ENCODE data around the gene LMAN2L. TPM values are rescaled to one million over a fixed set of nuclear protein-coding genes. Genes with fewer than 3 reads are reported as not detected.

LMAN2L gene
- total RNA-seq, 1 experiment from 2014 or later, result 17.6 TPM

- no peak overlapping the region for H3K56ac ChIP-seq (ENCODE audit: insufficient read length, low read depth, low read length)
- H3K4me1 Mint-ChIP-seq, result peaks cover 3 to 8% of the 10 kb centered on the region in 2 experiments; a peak in 2 of 4 replicates
- no peak for DNase-seq
- no peak overlapping the region for H3T11ph ChIP-seq (ENCODE audit: low read length)
- TF ChIP-seq, protein P1, sequence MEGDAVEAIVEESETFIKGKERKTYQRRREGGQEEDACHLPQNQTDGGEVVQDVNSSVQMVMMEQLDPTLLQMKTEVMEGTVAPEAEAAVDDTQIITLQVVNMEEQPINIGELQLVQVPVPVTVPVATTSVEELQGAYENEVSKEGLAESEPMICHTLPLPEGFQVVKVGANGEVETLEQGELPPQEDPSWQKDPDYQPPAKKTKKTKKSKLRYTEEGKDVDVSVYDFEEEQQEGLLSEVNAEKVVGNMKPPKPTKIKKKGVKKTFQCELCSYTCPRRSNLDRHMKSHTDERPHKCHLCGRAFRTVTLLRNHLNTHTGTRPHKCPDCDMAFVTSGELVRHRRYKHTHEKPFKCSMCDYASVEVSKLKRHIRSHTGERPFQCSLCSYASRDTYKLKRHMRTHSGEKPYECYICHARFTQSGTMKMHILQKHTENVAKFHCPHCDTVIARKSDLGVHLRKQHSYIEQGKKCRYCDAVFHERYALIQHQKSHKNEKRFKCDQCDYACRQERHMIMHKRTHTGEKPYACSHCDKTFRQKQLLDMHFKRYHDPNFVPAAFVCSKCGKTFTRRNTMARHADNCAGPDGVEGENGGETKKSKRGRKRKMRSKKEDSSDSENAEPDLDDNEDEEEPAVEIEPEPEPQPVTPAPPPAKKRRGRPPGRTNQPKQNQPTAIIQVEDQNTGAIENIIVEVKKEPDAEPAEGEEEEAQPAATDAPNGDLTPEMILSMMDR (conservative IDR thresholded peaks at IDR 0.05), result no peak
- no peak overlapping the region for H3K9ac ChIP-seq (ENCODE audit: extremely low read depth, insufficient read length, low read length)
- H2BK20ac ChIP-seq (ENCODE audit: low read depth, low read length, poor library complexity, severe bottlenecking), result no peak overlapping the region
- H3K23ac ChIP-seq (ENCODE audit: insufficient read length, low read depth, low read length), result no peak overlapping the region
- no peak overlapping the region for H2AFZ ChIP-seq (ENCODE audit: low read length)
- H3K18ac ChIP-seq (ENCODE audit: insufficient read length, low read depth, low read length), result no peak overlapping the region
- H3K9me3 Mint-ChIP-seq, result no peaks in the 10 kb centered on the region
- H3K79me2 ChIP-seq (ENCODE audit: insufficient read depth, low read length), result no peaks in the 10 kb centered on the region
- H3K9me3 ChIP-seq (ENCODE audit: control insufficient read depth, low read depth, low read length), result no peaks in the 10 kb centered on the region
- H3K4me2 ChIP-seq (ENCODE audit: insufficient read depth, insufficient read length, low read length), result no peak overlapping the region
- no peak overlapping the region for H3K4ac ChIP-seq (ENCODE audit: low read depth, low read length)
- no peak overlapping the region for H3K4me3 Mint-ChIP-seq
- no peak overlapping the region for H2BK5ac ChIP-seq (ENCODE audit: insufficient read length, low read length)
- no peak overlapping the region for H2AK5ac ChIP-seq (ENCODE audit: insufficient read length, low read length)
- no peak overlapping the region for H2BK15ac ChIP-seq (ENCODE audit: low read depth, low read length)
- no peaks in the 10 kb centered on the region; a peak in 2 of 7 replicates for H3K36me3 Mint-ChIP-seq (ENCODE audit: insufficient read depth in 1 of 3, low read depth in 3 of 3)
- WGBS (ENCODE audit: extremely low coverage, insufficient read length, low lambda C conversion rate), result no CpG with 5 or more reads among the region's 3 CpGs
- H4K8ac ChIP-seq (replicated peaks; ENCODE audit: insufficient read length, low read depth, low read length), result no peak overlapping the region
- no peaks in the 10 kb centered on the region for H3K79me1 ChIP-seq (ENCODE audit: insufficient read depth, low read depth, low read length, poor library complexity, severe bottlenecking)
- H4K91ac ChIP-seq (ENCODE audit: insufficient read length, low read depth, low read length), result no peak overlapping the region
- H2BK12ac ChIP-seq (ENCODE audit: insufficient read length, low read depth, low read length), result no peak overlapping the region
- H3K27me3 Mint-ChIP-seq (ENCODE audit: low read depth), result no peaks in the 10 kb centered on the region
- no peak overlapping the region for H3K27ac Mint-ChIP-seq
- no peak overlapping the region; the same call in 1 of the 2 replicates for H3K14ac ChIP-seq (ENCODE audit: insufficient read depth, low read length)
- H2BK120ac ChIP-seq (ENCODE audit: low read depth, low read length, poor library complexity, severe bottlenecking), result no peak overlapping the region
- H3K27ac ChIP-seq (ENCODE audit: insufficient read length, low read depth, low read length), result no peak overlapping the region
- H3K27me3 ChIP-seq (ENCODE audit: insufficient read depth, low read length), result no peaks in the 10 kb centered on the region
- no peaks in the 10 kb centered on the region for H3K4me1 ChIP-seq (ENCODE audit: insufficient read depth, low read length)
- no peaks in the 10 kb centered on the region for H3K23me2 ChIP-seq (ENCODE audit: insufficient read length, low read depth, low read length, poor library complexity, severe bottlenecking)
- H4K20me1 ChIP-seq (ENCODE audit: control insufficient read depth, insufficient read depth, insufficient read length), result no peaks in the 10 kb centered on the region
- H4K5ac ChIP-seq (ENCODE audit: insufficient read length, low read depth, low read length), result no peak overlapping the region
Observed at GRCh38 chr2:96787411-96787810, 47.5 kb upstream of the LMAN2L start.

Measured in H9 (cell line).